GM18870 (cell line): Measurements from ENCODE around the gene RAB22A.
"Not testable (repeated sequence)": the region's sequence is repeated elsewhere in the genome, so short reads cannot be mapped to it uniquely, and the experiment has no call there.

Experiments
- ATAC-seq: cut with Tn5 transposase; IDR thresholded peaks from one replicate; pipeline ENCODE4 v1.9.1; 2021; ENCODE audit warnings: moderate library complexity; ENCODE audit not compliant: unreplicated experiment

RAB22A gene

DNA sequence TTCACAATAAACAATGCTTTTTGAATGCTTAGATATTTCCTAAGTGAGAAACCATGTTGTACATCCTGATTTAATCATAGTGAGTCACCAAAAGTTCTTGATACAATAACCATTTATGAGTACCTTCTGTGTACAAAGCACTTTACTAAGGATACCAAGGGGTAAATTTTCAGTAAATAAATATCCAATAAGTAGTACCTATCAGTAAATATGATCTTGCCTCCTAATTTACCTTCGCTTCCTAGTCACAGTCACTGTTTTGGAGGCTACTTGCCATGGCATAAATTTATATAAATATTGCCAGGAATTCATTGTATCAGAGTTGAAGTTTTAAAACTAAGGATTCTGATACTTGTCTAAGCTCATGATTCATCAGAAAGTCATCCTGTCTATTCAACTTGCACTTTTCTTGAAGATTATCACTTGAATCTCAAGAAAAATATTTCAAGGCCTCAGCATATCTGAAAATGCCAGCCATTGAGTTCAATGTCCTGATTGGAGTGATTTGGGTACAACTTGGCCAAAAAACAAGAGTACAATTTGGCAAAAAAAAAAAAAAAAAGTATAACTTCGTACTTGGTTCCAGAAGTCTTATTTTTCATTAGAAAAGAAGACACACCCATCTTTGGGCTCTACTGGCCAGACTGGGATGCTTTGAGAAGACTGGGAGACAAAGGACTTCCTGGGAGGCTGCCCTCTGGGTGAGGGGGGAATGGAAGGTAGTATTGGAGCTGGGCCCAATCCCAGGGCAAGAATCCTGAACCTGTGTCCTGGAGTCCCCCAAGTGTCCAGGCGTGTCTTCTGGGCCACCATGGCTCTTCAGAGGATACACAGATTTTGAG is 32.8 kb downstream of the RAB22A start:
- ATAC-seq: no peak

DNA sequence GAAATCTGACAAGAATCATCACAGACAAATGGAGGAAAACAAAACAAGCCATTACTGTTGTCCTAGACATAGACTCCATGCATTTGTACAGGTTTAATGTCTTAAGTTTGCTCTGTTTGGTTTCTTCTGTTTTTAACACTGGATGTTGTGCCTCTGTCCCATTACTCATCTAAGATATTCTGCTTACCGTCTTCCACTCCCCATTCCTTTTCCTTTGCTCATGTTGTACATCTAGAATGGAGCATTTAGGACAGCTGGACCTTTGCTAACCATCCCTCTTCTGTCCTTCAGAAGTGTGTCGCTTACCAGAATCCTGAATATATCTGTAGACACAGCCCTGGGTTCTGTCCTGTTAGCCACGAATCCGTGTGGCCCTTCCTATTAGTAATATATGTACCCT is 35.2 kb downstream of the RAB22A start:
- ATAC-seq: no peak

- ATAC-seq: no peak
These were observed 40.1 kb downstream of the RAB22A start for GRCh38 chr20:58349570-58349969.

DNA sequence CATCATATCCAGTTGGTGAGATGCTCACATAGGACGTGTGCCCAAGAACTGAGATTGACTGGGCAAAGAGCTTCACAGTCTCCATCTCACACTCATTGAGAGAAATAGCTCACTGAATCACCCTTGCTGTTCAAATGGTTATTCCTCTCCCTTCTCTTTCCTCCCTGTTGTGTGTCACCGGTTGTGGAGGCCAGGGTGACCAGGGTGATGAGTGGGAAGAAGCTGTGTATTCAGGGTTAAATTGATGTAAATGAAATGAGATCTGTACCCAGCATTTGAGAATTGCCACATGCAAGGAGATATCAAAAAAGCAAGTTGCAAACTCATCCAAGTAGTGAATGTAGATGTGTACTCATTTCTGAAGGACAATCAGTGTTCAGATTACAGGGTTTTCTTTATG is 43.0 kb downstream of the RAB22A start:
- no peak for ATAC-seq

DNA sequence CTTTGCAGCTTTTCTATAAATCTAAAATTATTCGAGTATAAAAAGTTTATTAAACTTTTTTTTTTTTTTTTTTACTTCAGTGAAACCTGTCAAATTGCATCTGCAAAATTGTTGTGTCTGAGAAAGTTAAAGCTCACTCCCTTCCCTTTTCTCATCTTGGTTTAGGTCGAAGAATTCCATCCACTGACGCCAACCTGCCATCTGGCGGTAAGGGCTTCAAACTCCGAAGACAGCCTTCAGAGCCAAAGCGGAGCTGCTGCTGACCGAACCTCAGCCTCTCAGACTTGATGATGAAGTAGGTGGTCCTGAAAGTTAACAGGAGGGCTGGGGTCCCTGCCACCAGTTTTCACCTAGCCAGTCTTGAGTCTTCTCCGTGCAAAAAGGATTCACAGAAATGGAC is 49.9 kb downstream of the RAB22A start:
- no peak for ATAC-seq

- ATAC-seq: no peak
These were observed 51.4 kb downstream of the RAB22A start for GRCh38 chr20:58360936-58361335.

GRCh38 chr20:58361481-58362205 is 52.1 kb downstream of the RAB22A start:
- no peak for ATAC-seq

DNA sequence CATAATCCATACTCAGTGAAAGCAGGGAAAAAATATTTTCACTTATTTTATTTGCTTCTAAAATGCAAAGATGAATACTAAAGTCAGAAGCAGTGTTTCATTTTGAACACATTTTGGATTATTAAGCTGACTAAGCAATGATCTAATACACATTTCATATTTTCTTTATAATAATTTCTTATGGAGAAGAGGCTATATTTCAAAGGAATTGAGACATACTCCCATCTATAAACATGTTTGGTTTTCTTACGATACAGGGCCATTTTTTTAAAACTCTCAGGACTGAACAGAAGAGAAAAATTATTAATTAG is 52.6 kb downstream of the RAB22A start:
- ATAC-seq: no peak

DNA sequence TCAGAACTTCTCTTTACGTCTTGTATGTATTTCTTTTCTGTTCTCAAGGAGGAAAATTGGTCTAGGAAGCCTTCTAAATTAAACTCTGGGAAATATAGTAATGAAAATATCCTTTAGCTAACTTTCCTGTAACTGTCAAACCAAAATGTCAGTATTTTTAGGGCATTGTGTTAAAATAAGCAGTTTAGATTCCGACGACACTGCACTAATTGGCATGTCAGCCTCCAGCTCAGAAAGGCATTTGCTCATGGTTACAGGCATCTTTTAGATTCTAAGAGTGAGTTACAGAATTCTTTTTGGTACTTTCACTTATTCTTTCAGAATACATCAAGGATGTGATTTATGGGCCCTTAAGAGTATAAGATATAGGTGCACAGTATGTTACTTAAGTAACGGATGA is 53.5 kb downstream of the RAB22A start:
- ATAC-seq: no peak

DNA sequence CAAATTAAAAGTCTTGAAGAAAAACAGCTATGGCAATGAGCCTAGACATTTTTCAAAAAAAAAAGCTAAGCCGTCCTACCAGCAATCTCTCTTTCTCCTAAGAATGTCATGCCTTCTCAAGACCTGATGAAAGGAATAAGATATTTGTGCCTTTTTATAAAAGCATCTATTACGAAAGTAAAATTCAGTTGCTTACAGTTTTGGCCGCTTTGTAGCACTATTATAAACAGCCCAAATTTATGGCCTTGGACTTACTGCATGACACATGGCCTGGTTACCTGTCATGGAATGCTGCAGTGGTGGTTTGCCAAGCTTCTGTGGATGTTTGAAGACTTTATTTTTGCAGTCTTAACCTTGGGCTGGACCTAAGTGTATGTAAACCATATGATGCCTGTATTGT is 57.4 kb downstream of the RAB22A start:
- ATAC-seq: no peak

DNA sequence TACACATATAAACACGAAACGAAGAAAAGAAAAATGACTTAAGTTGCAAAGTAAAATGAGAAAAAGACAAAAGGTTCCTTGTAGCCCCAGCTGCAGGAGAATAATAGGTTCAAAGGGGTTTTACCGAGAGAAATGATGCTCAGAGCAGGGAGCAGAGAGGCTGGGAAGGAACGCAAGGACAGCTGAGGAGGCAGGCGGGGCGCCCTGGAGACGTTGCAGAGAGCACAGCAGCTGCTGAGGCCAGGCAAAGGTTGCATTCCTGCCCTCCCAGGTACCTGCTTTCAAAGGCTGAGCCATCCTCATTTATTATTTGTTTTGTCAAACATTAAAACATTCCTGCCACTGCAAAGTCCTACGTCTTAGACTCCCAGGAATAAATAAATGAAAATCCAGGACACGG is 63.3 kb downstream of the RAB22A start:
- no peak for ATAC-seq

DNA sequence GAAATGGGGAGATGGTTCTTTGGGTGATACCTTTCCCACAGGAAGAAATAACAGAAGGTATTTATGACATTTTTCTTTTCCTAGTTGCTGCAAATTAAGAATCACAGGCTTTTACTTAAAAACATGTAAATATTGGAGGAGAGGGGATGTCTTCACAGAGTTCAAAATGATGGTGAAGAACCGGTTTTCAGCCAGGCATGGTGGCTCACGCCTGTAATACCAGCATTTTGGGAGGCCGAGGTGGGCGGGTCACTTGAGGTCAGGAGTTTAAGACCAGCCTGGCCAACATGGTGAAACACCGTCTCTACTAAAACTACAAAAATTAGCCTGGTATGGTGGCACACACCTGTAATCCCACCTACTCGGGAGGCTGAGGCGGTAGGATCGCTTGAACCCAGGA is 63.8 kb downstream of the RAB22A start:
- ATAC-seq: not testable (repeated sequence)

GRCh38 chr20:58374027-58374850 is 64.7 kb downstream of the RAB22A start:
- no peak for ATAC-seq

DNA sequence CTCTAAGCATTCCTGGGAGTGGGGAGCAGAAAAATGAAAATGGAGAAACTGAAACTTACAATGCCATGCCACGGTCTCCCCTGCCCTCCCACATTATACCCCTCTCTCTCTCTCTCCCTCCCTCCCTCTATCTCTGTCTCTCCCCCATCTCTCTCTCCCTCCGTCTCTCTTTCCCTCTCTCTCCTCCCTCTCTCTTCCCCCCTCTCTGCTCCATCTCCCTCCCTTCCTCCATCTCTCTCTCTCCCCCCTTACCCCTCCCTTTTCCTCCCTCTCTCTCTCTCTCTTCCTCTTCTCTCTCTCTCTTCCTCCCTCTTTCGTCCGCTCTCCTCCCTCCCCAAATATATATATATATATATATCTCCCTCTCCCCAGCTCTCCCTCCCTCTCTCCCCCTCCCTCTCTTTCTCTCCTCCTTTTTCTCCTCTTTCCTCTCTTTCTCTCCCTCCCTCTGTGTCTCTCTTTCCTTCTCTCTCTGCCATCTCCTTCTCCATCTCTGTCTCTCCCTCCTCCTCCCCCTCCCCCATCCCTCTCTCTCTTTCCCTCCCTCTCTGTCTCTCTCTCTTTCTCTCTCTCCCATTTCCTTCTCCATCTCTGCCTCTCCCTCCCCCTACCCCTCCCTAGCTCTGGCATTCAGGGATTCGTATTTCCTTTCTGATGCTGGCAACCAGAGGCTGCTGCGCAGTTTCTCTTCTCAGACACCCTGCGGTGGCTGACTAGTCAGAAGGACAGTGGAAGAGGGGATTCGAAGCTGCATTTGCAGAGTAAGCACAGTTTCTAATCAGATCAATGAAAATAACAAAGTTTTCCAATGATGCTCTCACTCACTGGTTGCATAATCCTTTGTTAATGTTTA is 65.6 kb downstream of the RAB22A start:
- no peak for ATAC-seq

DNA sequence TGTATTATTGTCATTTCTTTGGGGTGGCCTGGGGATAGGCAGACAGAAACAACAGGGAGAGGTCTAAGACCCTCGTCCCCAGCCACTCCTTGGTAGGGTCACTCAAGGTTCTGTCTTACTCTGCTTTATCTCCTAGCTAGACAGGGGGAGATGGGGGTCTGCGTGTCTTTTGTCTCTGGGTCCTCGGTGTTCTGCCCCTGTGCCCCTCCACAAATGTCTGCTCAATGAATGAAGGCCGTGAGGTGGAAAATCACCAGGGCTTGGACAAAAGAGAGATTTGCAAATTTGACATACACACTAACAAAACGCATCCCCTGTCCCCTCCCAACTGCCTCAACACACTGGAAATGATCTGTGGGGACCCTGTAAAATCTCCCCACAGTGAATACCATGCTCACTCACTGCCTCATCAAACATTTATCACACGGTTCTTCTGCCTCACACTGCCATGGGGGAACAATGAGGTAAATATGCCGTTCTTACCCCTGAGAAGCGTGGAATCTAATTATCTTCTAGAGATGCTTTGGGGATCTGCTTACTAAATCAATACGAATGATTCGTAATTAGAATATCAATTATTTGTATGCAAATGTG is 66.3 kb downstream of the RAB22A start:
- no peak for ATAC-seq

DNA sequence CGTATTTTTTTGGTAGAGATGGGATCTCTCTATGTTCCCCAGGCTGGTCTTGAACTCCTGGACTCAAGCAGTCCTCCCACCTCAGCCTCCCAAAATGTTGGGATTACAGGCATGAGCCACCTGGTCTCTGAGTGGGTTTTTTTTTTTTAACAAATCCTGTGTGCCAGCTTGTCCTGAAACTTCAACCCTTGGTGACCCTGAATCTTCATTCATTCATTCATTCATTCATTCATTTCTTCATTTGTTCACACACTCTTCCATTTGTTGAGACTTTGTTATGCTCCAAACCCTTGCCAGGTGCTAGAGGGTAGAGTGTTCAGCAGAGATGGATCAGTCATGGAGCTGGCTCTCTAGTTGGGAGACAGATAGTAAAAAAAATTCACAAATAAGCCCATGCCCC is 67.5 kb downstream of the RAB22A start:
- no peak for ATAC-seq

DNA sequence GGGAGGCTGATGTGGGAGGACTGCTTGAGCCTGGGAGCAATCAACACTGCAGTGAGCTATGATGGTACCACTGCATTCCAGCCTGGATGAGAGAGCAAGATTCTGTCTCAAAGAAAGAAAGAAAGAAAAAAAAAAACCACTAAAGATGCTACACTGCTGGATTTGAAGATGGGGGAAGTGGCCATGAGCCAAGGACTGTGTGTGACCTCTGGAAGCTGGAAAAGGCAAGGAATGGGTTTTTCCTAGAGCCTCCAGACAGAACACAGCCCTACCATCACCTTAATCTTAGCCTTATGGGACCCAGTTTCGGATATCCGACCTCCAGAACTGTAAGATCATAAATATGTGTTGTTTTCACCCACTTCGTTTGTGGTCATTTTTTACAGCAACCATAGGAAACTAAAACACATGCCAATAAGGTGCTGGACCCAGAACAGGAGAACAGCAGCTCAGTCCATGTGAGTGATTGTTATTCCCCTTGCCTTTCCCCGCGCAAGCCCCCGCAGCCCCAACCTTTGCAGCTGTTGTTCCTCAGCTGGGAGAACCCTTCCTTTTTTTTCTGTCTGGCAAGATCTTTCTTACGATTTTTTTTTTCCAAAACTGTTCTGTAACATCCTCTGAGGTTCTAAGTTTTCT is 68.4 kb downstream of the RAB22A start:
- no peak for ATAC-seq

DNA sequence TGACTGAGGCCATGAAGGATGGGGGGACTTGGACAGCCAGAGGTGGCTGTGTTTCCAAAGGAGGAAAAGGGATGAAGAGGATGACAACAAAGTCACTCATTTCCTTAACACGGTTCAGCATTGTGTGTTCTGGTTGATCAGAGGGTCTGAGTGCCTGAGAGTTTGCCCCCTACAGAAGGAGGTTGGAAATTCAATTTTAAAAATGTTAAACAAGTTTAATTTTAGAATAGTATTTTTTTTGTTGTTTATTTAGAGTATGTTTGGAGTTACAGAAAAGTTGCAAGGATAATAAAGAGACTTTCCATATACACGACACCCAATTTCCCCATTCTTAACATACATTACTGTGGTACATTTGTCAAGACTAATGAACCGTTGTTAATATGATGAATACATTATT is 69.2 kb downstream of the RAB22A start:
- ATAC-seq: no peak

DNA sequence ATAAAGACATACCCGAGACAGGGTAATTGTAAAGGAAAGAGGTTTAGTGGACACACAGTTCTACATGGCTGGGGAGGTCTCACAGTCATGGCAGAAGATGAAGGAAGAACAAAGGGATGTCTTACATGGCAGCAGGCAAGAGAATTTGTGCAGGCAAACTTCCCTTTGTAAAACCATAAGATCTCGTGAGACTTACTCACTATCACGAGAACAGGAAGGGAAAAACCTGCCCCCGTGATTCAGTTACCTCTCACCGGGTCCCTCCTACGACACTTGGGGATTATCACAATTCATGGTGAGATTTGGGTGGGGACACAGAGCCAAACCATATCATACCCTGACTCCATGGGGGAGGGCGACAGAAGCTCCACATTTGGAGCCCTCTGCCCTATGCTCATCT is 72.1 kb downstream of the RAB22A start:
- ATAC-seq: no peak

GRCh38 chr20:58382096-58382495 is 72.6 kb downstream of the RAB22A start:
- ATAC-seq: no peak
